ENCODE data around the gene CCDC196.
"Not testable (repeated sequence)": the region's sequence is repeated elsewhere in the genome, so short reads cannot be mapped to it uniquely, and the experiment has no call there.

CCDC196 gene

GRCh38 chr14:66477567-66477966 lies 8.6 kb upstream of the CCDC196 start:
- Mint-ChIP-seq H3K27ac (no peak overlapping the region), H3K27me3 (ENCODE audit: low read depth) (no peaks in the 10 kb centered on the region), H3K4me3 (no peak overlapping the region), H3K4me1 (ENCODE audit: low read depth) (no peaks in the 10 kb centered on the region), H3K36me3 (ENCODE audit: low read depth) (no peaks in the 10 kb centered on the region), H3K9me3 (peaks cover 8% of the 10 kb centered on the region)
- no peak for DNase-seq (ENCODE audit: low spot score)

- Mint-ChIP-seq H3K9me3 (no peaks in the 10 kb centered on the region), H3K27me3 (ENCODE audit: low read depth) (peaks cover 5% of the 10 kb centered on the region), H3K27ac (no peak overlapping the region), H3K4me1 (ENCODE audit: low read depth) (no peaks in the 10 kb centered on the region), H3K36me3 (ENCODE audit: low read depth) (no peaks in the 10 kb centered on the region), H3K4me3 (no peak overlapping the region)
- DNase-seq (ENCODE audit: low spot score) = no peak
Observed at GRCh38 chr14:66482873-66483272, 3.3 kb upstream of the CCDC196 start.

GRCh38 chr14:66483322-66483721 lies 2.8 kb upstream of the CCDC196 start:
- no peak overlapping the region for H3K27ac Mint-ChIP-seq
- peaks cover 5% of the 10 kb centered on the region for H3K27me3 Mint-ChIP-seq (ENCODE audit: low read depth)
- H3K4me1 Mint-ChIP-seq (ENCODE audit: low read depth) = no peaks in the 10 kb centered on the region
- H3K36me3 Mint-ChIP-seq (ENCODE audit: low read depth) = no peaks in the 10 kb centered on the region
- no peak overlapping the region for H3K4me3 Mint-ChIP-seq
- no peak for DNase-seq (ENCODE audit: low spot score)
- no peaks in the 10 kb centered on the region for H3K9me3 Mint-ChIP-seq

GRCh38 chr14:66485029-66485428 lies 1.1 kb upstream of the CCDC196 start:
- Mint-ChIP-seq H3K36me3 (ENCODE audit: low read depth) (no peaks in the 10 kb centered on the region), H3K9me3 (no peaks in the 10 kb centered on the region), H3K4me3 (no peak overlapping the region), H3K4me1 (ENCODE audit: low read depth) (no peaks in the 10 kb centered on the region), H3K27me3 (ENCODE audit: low read depth) (peaks cover 5% of the 10 kb centered on the region), H3K27ac (no peak overlapping the region)
- DNase-seq (ENCODE audit: low spot score) = no peak

DNA sequence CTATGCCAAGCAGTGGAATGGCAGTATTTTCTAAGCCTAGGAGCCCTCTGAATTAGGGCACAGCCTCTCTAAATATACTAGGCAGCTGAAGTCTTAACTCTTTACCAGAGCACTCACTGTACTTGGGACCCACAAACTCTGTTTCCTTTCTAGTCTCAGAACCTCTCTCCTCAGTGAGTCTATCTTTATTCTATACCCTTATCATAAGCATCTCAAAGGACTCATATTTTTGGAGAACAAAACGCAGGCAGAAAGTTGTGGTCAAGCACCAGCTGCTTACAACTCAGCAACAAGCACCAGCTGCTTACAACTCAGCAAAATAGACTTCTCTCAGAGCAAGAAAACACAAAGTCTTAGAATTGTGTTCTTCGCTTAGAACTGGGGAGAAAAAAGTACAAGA lies 993 bp downstream of the CCDC196 start:
- DNase-seq (ENCODE audit: low spot score) = no peak
- Mint-ChIP-seq H3K4me1 (ENCODE audit: low read depth) (no peaks in the 10 kb centered on the region), H3K36me3 (ENCODE audit: low read depth) (no peaks in the 10 kb centered on the region), H3K27me3 (ENCODE audit: low read depth) (peaks cover 5% of the 10 kb centered on the region), H3K4me3 (no peak overlapping the region), H3K9me3 (no peaks in the 10 kb centered on the region), H3K27ac (no peak overlapping the region)

DNA sequence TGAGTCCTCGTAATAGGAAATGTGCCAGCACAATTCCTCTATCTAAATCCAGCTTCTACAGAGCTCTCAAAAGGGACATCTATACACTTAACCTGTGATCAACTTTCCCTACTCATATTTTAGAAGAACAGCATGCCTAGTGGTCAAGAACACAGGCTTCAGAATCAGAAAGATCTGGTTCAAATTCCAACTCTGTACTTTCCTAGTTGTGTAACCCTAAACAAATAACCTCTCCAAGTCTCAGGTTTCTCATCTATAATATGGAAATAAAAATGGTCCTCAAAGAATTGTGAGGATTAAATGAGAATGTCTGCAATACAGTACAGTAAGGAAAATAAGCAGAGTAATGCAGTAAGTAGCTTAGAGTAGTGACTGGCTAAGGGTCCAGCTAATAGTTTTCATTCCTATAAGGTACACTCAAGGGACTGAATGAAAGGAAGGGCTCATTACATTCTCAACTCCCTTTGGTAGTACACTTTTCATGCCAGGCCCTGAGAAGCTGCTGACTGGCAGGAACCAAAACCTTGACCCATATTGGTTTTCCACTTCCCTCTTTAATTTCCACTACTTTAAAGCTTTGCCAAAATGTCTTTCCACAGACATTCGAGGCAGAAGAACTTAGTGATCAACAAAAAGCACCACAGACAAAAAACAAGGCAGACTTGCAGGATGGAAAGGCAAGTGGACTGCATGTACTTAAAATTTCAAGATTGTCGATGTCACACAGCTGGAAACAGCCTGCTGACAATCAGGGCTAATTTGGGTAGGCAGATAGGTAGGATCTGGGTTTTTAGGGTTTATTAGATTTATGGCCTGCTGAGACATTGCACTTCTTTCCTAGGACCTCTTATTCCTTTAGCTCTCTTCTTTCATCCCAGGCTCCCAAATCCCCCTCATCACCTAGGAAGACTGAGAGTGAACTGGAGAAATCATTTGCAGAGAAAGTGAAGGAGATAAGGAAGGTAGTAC lies 4.3 kb downstream of the CCDC196 start:
- Mint-ChIP-seq H3K27me3 (ENCODE audit: low read depth) (no peaks in the 10 kb centered on the region), H3K36me3 (ENCODE audit: low read depth) (no peaks in the 10 kb centered on the region), H3K9me3 (no peaks in the 10 kb centered on the region), H3K27ac (no peak overlapping the region), H3K4me3 (no peak overlapping the region), H3K4me1 (ENCODE audit: low read depth) (peaks cover 1% of the 10 kb centered on the region)
- DNase-seq (ENCODE audit: low spot score) = no peak

- H3K9me3 Mint-ChIP-seq = no peaks in the 10 kb centered on the region
- H3K36me3 Mint-ChIP-seq (ENCODE audit: low read depth) = no peaks in the 10 kb centered on the region
- peaks cover 6% of the 10 kb centered on the region for H3K27me3 Mint-ChIP-seq (ENCODE audit: low read depth)
- H3K4me3 Mint-ChIP-seq = no peak overlapping the region
- H3K4me1 Mint-ChIP-seq (ENCODE audit: low read depth) = peaks cover 18% of the 10 kb centered on the region
- no peak overlapping the region for H3K27ac Mint-ChIP-seq
- no peak for DNase-seq (ENCODE audit: low spot score)
Observed at GRCh38 chr14:66493750-66494149, 7.6 kb downstream of the CCDC196 start.

DNA sequence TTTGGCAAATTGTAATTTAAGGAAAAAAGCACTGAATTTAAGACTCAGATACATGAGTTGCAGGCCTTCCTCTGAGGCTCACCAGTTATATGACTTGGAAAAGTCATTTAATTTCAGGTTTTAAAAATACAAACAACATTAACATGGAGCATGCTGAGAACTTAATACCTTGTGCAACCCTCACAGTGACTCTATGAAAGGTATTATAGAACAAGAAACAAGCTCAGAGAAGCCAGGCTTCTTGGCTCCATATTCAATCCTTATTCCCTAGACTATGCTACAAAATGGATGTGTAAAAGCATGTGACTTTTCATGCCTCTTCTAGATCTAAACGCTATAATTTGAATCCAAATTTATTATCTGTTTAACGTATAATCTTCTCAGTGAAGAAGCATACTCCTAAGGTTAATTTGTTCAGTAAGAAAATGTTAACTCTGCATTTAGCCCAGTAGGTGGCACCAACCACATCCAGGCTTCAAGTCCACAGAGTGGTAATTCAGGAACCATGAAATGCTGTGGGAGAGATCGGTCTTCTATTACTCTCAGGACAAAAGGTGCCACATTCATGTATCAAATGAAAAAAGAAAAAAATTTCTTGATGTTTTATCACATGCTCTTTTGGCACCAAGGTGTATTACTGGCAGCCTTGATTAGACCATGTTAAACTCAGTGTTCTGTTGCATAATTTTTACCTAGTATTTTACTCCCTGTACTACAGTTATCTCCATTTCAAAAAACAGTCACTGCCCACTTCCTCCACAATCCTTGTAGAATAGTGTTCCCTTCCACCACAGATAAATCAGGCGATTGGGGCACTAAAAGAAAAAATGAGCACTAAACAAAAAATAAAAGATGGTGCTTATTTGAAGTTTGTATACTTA lies 9.3 kb downstream of the CCDC196 start:
- Mint-ChIP-seq H3K4me1 (ENCODE audit: low read depth) (peaks cover 18% of the 10 kb centered on the region), H3K36me3 (ENCODE audit: low read depth) (no peaks in the 10 kb centered on the region), H3K9me3 (no peaks in the 10 kb centered on the region), H3K27ac (no peak overlapping the region), H3K27me3 (ENCODE audit: low read depth) (peaks cover 12% of the 10 kb centered on the region), H3K4me3 (no peak overlapping the region)
- DNase-seq (ENCODE audit: low spot score) = peak; percentile 8

GRCh38 chr14:66496188-66496807 lies 10.1 kb downstream of the CCDC196 start:
- no peak for DNase-seq (ENCODE audit: low spot score)
- Mint-ChIP-seq H3K27me3 (ENCODE audit: low read depth) (peaks cover 12% of the 10 kb centered on the region), H3K4me3 (no peak overlapping the region), H3K27ac (no peak overlapping the region), H3K36me3 (ENCODE audit: low read depth) (no peaks in the 10 kb centered on the region), H3K4me1 (ENCODE audit: low read depth) (peaks cover 18% of the 10 kb centered on the region), H3K9me3 (no peaks in the 10 kb centered on the region)

DNA sequence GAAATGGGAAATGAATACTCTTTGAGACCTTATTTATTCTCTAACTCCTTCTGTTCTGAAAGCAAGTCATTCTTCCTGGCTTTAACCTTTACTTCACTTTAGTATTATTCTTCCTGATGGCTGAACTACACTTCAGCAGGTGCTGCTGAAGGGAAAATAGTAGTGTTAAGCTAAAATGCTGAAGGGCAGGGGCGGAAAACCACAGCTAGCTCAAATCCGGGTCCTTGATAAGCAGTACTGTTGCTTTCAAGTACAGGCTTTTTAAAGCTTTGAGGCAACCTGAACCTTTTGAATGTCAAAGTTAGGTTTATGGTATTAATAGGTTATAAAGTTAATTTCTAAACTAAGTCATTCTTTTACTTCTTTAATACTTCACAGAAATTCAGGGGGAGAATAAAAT lies 10.7 kb downstream of the CCDC196 start:
- no peak for DNase-seq (ENCODE audit: low spot score)
- Mint-ChIP-seq H3K9me3 (no peaks in the 10 kb centered on the region), H3K36me3 (ENCODE audit: low read depth) (no peaks in the 10 kb centered on the region), H3K4me1 (ENCODE audit: low read depth) (peaks cover 18% of the 10 kb centered on the region), H3K27ac (no peak overlapping the region), H3K27me3 (ENCODE audit: low read depth) (peaks cover 12% of the 10 kb centered on the region), H3K4me3 (no peak overlapping the region)

DNA sequence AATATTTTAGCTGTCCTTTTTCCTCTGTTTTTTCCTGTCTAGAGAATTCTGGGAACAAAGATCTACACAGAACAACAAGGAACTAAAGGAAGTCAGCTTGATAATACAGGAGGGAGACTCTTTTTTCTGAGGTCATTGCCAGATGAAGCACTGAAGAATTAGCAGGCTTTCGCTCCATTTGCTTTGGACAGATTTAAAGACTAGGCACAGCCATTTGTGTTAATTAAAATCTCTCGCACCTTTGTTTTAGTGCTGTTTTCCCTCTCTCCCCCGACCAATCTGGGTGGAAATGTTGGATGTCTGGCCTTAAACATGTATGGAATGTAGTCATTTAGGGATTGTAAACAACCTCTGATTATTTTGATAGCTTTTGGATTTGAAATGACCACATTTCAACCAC lies 12.1 kb downstream of the CCDC196 start:
- DNase-seq (ENCODE audit: low spot score) = no peak
- Mint-ChIP-seq H3K9me3 (no peaks in the 10 kb centered on the region), H3K4me1 (ENCODE audit: low read depth) (peaks cover 18% of the 10 kb centered on the region), H3K36me3 (ENCODE audit: low read depth) (no peaks in the 10 kb centered on the region), H3K4me3 (no peak overlapping the region), H3K27me3 (ENCODE audit: low read depth) (peaks cover 12% of the 10 kb centered on the region), H3K27ac (no peak overlapping the region)

DNA sequence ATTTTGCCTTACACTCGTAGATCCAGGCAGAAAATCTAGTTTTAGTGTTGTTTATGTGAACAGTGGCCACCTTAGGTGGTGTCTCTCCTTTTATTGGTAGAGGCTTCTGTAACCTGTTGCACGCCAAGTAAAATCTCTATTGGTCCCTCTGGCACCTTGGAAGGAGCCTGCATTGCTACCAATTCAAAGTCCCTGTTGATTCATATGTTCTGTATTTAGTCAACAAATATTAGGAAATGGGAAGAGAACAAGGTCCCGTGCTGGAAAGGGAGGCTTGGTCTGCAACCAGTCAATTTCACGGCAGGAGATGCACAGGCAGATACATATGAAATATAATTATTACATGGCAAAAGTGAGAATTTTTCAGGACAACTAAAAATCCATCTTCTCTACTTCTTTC lies 15.4 kb downstream of the CCDC196 start:
- H3K4me1 Mint-ChIP-seq (ENCODE audit: low read depth) = peaks cover 12% of the 10 kb centered on the region
- H3K9me3 Mint-ChIP-seq = no peaks in the 10 kb centered on the region
- peaks cover 8% of the 10 kb centered on the region for H3K27me3 Mint-ChIP-seq (ENCODE audit: low read depth)
- no peak overlapping the region for H3K4me3 Mint-ChIP-seq
- no peak for DNase-seq (ENCODE audit: low spot score)
- H3K36me3 Mint-ChIP-seq (ENCODE audit: low read depth) = no peaks in the 10 kb centered on the region
- H3K27ac Mint-ChIP-seq = no peak overlapping the region

DNA sequence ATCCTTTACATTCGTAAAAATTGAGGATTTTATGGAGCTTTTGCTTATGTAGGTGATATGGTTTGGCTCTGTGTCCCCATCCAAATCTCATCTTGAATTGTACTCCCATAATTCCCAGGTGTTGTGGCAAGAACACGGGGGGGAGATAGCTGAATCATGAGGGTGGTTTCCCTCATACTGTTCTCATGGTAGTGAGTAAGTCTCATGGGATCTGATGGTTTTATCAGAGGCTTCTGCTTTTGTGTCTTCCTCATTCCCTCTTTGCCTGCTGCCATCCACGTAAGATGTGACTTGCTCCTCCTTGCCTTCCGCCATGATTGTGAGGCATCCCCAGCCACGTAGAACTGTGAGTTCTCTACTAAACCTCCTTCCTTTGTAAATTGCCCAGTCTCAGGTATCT lies 16.7 kb downstream of the CCDC196 start:
- H3K27me3 Mint-ChIP-seq (ENCODE audit: low read depth); H3K4me3 Mint-ChIP-seq; H3K9me3 Mint-ChIP-seq; H3K27ac Mint-ChIP-seq; DNase-seq (ENCODE audit: low spot score); H3K36me3 Mint-ChIP-seq (ENCODE audit: low read depth); H3K4me1 Mint-ChIP-seq (ENCODE audit: low read depth): not testable (repeated sequence)

DNA sequence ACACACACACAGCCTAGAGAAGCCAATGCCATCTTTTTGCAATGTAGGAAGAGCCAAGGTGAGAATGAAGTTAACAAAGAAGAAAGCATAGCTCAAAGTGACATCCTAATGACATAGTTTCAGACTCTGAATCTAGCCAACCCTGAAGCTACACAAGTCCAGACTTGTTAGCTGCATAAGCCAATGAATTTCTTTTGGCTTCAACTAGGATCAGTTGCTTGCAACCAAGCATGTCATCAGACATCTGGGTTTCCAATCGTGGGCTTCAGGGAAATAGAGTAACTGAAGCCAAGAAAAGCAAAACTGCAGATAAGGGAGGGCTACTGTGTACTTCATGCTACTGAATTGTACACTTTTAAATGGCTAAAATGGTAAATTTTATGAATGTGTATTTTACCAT lies 17.4 kb downstream of the CCDC196 start:
- Mint-ChIP-seq H3K4me3 (no peak overlapping the region), H3K36me3 (ENCODE audit: low read depth) (no peaks in the 10 kb centered on the region), H3K27ac (no peak overlapping the region), H3K27me3 (ENCODE audit: low read depth) (peaks cover 5% of the 10 kb centered on the region), H3K9me3 (no peaks in the 10 kb centered on the region), H3K4me1 (ENCODE audit: low read depth) (peaks cover 8% of the 10 kb centered on the region)
- DNase-seq (ENCODE audit: low spot score) = no peak

Measured in T-helper 2 cell treated with Interferon-gamma antibody and Interleukin-4, amounts not matched to agents 5 μg/mL and 100 μg/mL, for 36 hours (primary cell).